Suprapubic skin (tissue), 4 donors: ENCODE data around the gene SLC7A10. TPM values are rescaled to one million over a fixed set of nuclear protein-coding genes. Genes with fewer than 3 reads are reported as not detected.
"Not testable (repeated sequence)": the region's sequence is repeated elsewhere in the genome, so short reads cannot be mapped to it uniquely, and the experiment has no call there.

Experiments used
- DNase-seq, 2 donors: peaks; one replicate each; pipeline ENCODE4 v3.0.0-alpha.2; 2019; ENCODE audit warnings: low spot score in 2 of 2
- H3K27ac ChIP-seq: fragments of 200-600 bp; sonication (generic); one replicate; pipeline ENCODE4 v1.5.1; 2019
- H3K27me3 ChIP-seq: fragments of 200-600 bp; sonication (generic); one replicate; pipeline ENCODE4 v1.5.1; 2019
- H3K36me3 ChIP-seq: fragments of 200-600 bp; sonication (generic); one replicate; pipeline ENCODE4 v1.5.1; 2019
- H3K4me1 ChIP-seq: fragments of 200-600 bp; sonication (generic); one replicate; pipeline ENCODE4 v1.5.1; 2019
- H3K4me3 ChIP-seq: fragments of 200-600 bp; sonication (generic); one replicate; pipeline ENCODE4 v1.5.1; 2019; ENCODE audit warnings: mild to moderate bottlenecking
- H3K9me3 ChIP-seq: fragments of 200-600 bp; sonication (generic); one replicate; pipeline ENCODE4 v1.5.1; 2019
- EP300 ChIP-seq: sonication (generic); formaldehyde crosslinking; IDR thresholded peaks from one replicate; pipeline ENCODE4 v1.6.1; 2017; ENCODE audit warnings: antibody characterized with exemption
- POLR2A ChIP-seq, 2 donors: fragments of 450-650 bp; IDR thresholded peaks; one replicate each; pipeline ENCODE4 v1.6.1; 2017; ENCODE audit warnings: antibody characterized with exemption in 2 of 2, mild to moderate bottlenecking in 2 of 2, moderate library complexity in 2 of 2
- POLR2AphosphoS5 ChIP-seq, 3 donors: sonication (generic); formaldehyde crosslinking; IDR thresholded peaks; one replicate each; pipeline ENCODE4 v1.6.1; 2017; ENCODE audit warnings: antibody characterized with exemption in 3 of 3
- WGBS: methylation state at CpG from one replicate; pipeline ENCODE4 v1.1.5; 2018; 5-methylcytosine and 5-hydroxymethylcytosine counted together
- total RNA-seq, 4 donors: library from RNA; depleted of rRNA; stranded (reverse); fragments of >200 nt; gene quantifications; one replicate each; pipeline ENCODE4 v1.1.0, GENCODE V29; 2016
- TF ChIP-seq, protein P1 (sequence below), 2 donors: fragments of 200-600 bp in 1 of 2; fragments of 450-650 bp in 1 of 2; sonication (generic) in 1 of 2; IDR thresholded peaks; one replicate each; pipeline ENCODE4 v1.5.1; 2016 to 2019; ENCODE audit warnings: antibody characterized with exemption in 2 of 2, mild to moderate bottlenecking in 1 of 2, moderate library complexity in 1 of 2

Gene SLC7A10
- total RNA-seq, 4 donors from 2014 or later = 0.38 to 0.93 TPM; not detected in 2

DNA sequence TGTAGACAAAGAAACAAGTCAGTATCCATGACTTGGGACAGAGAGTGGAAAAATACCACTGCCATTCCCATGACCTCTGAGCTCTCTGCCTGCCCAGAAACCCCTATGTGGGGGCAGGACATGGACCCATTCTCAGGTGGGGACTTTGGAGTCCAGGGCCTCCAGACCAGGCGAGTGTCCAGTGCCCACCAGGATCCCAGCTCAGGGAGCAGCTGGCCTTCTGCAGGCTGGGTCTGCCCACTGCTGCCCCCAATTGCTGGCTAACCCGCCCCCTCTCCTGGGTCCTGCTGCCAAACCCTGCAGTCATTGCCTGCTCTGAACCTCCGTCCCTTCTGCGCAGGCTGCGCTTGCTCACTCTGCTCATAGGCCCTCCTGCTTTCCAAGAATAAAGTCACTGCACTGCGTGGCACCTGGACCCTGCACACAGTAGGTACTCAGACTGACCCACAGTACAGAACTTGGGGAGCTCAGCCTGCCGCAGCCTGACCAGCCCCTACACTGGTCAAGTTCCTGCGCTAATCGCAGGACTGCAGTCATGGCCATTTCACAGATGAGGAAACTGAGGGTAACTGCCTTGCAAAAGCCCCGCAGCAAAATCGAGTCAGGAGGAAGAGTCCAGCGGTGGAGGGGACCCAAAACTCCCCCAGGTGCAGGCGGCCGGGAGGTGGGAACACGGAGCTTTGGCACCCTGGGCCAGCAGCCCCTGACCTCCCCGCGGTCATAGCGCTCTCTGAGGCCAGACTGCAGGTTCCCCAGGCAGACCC, 774 bp downstream of the SLC7A10 start:
- Histone ChIP-seq H3K27me3 (peaks cover 68% of the 10 kb centered on the region), H3K36me3 (no peaks in the 10 kb centered on the region), H3K4me3 (peak overlapping the region; percentile 19), H3K9me3 (no peaks in the 10 kb centered on the region), H3K4me1 (peaks cover 21% of the 10 kb centered on the region), H3K27ac (no peak overlapping the region)
- no peak for DNase-seq
- no peak for TF ChIP-seq POLR2A (IDR thresholded peaks at IDR 0.05)
- TF ChIP-seq POLR2AphosphoS5 (IDR thresholded peaks at IDR 0.05) = no peak
- TF ChIP-seq, protein P1, sequence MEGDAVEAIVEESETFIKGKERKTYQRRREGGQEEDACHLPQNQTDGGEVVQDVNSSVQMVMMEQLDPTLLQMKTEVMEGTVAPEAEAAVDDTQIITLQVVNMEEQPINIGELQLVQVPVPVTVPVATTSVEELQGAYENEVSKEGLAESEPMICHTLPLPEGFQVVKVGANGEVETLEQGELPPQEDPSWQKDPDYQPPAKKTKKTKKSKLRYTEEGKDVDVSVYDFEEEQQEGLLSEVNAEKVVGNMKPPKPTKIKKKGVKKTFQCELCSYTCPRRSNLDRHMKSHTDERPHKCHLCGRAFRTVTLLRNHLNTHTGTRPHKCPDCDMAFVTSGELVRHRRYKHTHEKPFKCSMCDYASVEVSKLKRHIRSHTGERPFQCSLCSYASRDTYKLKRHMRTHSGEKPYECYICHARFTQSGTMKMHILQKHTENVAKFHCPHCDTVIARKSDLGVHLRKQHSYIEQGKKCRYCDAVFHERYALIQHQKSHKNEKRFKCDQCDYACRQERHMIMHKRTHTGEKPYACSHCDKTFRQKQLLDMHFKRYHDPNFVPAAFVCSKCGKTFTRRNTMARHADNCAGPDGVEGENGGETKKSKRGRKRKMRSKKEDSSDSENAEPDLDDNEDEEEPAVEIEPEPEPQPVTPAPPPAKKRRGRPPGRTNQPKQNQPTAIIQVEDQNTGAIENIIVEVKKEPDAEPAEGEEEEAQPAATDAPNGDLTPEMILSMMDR (IDR thresholded peaks at IDR 0.05) = no peak
- TF ChIP-seq EP300 = no peak
- WGBS = 67% methylated on average over 7 of the region's 18 CpGs

DNA sequence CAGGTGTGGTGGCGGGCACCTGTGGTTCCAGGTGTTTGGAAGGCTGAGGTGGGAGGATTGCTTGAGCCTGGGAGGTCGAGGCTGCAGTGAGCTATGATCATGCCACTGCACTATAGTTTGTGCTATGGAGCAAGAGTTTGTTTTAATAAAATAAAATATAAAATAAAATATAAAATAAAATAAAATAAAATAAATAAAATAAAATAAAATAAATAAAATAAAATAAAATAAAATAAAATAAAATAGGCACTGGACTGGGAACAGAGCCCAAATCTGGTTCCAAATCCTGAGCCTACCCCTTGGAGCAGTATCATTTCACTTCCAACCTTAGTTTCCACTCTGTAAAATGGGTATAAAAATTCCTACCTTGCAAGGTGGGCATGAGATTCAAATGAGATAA, 3.4 kb downstream of the SLC7A10 start:
- peaks cover 21% of the 10 kb centered on the region for H3K4me1 ChIP-seq
- DNase-seq, H3K9me3 ChIP-seq, H3K4me3 ChIP-seq, H3K36me3 ChIP-seq, H3K27ac ChIP-seq: not testable (repeated sequence)
- WGBS = 92% methylated on average over 2 of the region's 2 CpGs
- peaks cover 45% of the 10 kb centered on the region for H3K27me3 ChIP-seq

DNA sequence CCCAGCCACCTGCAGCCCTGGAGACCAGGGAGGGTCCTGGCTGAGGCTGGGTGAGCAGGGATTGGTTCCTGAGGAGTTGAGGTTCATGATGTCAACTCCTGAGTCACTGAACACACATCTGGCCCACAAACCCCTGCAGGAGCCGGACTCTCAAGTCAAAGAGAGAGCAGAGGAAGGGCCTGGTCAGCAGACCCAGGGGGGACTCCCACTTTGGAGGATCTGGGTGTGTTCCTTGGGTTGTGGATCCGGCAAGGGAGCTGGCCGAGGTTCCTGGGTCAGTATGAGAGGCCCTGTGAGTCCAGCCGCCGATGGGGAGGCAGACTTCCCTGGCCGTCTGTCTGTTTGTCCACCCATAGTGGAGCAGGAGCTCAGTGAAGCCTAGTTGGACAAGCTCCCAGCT, 4.0 kb downstream of the SLC7A10 start:
- Histone ChIP-seq H3K9me3 (no peaks in the 10 kb centered on the region), H3K36me3 (no peaks in the 10 kb centered on the region), H3K4me3 (no peak overlapping the region), H3K27ac (no peak overlapping the region), H3K27me3 (peaks cover 39% of the 10 kb centered on the region), H3K4me1 (peaks cover 15% of the 10 kb centered on the region)
- 65% methylated on average over 6 of the region's 6 CpGs for WGBS
- no peak for DNase-seq
- TF ChIP-seq, protein P1 (IDR thresholded peaks at IDR 0.05) = no peak
- no peak for TF ChIP-seq EP300
- TF ChIP-seq POLR2A (IDR thresholded peaks at IDR 0.05) = no peak
- no peak for TF ChIP-seq POLR2AphosphoS5 (IDR thresholded peaks at IDR 0.05)

DNA sequence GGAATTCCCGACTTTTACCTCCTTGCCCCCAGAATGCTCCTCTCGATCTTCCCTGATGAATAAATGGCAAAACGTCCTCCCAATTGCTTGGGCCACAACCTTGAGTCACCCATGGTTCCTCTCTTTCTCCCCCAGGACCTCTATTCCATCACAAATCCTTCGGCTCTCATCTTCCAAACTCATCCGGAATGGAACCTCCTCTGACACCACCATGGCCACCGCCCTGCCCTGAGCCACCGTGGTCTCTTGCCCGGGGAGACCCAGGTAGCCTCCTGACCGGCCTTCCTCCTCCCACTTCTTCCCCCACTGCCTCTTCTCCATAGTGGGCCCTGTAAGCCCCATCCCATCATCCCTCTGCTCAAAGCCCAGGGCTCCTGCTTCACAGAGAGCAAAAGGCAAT, 4.9 kb downstream of the SLC7A10 start:
- Histone ChIP-seq H3K36me3 (no peaks in the 10 kb centered on the region), H3K4me3 (no peak overlapping the region), H3K27ac (no peak overlapping the region), H3K4me1 (peaks cover 6% of the 10 kb centered on the region), H3K27me3 (peaks cover 30% of the 10 kb centered on the region), H3K9me3 (no peaks in the 10 kb centered on the region)
- 80% methylated on average over 9 of the region's 9 CpGs for WGBS
- DNase-seq = no peak
- no peak for TF ChIP-seq POLR2AphosphoS5 (IDR thresholded peaks at IDR 0.05)
- TF ChIP-seq, protein P1 (IDR thresholded peaks at IDR 0.05) = no peak
- TF ChIP-seq EP300 = no peak
- no peak for TF ChIP-seq POLR2A (IDR thresholded peaks at IDR 0.05)

DNA sequence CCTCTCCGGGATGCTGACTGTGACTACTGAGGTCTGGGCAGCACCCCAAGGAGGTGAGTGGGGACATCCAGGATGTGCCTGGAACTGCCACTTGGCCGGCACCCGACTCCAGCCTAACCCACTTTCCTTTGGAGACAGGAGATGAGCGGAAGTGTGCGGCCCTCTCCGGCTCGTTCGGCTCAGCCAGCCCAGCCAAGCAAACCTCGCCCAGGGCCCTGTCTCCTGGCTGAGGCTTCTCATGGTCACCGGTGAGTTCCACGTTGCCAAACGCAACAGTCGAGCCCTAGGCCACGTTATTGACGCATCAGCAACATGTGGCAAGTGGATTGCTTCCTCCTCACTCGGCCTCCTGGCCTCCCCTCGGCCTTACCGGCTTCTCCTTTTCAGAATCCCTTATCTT, 5.5 kb downstream of the SLC7A10 start:
- WGBS = 81% methylated on average over 14 of the region's 18 CpGs
- Histone ChIP-seq H3K9me3 (no peaks in the 10 kb centered on the region), H3K4me3 (no peak overlapping the region), H3K27ac (no peak overlapping the region), H3K27me3 (peaks cover 24% of the 10 kb centered on the region), H3K36me3 (no peaks in the 10 kb centered on the region), H3K4me1 (no peaks in the 10 kb centered on the region)
- no peak for DNase-seq
- TF ChIP-seq EP300 = no peak
- TF ChIP-seq, protein P1 (IDR thresholded peaks at IDR 0.05) = no peak
- no peak for TF ChIP-seq POLR2AphosphoS5 (IDR thresholded peaks at IDR 0.05)
- TF ChIP-seq POLR2A (IDR thresholded peaks at IDR 0.05) = no peak
